IMR-90 (cell line): Measurements from ENCODE around the gene CYP2A13. TPM values are rescaled to one million over a fixed set of nuclear protein-coding genes. Genes with fewer than 3 reads are reported as not detected.
A peak's percentile ranks its signal among the peaks of the same experiment; 100 is the strongest.

ENCODE experiments used
- ATAC-seq: fragments of 200-7000 bp; cut with Tn5 transposase; 2 replicates; pipeline ENCODE4 v1.9.1; 2020; ENCODE audit warnings: low read depth, mild to moderate bottlenecking, moderate library complexity
- BruUV-seq: library from RNA; stranded (reverse); fragments of 400-500 nt; replicated peaks from 2 replicates; lab custom pipeline; 2021; lab: Mats Ljungman, UMichigan
- CTCF ChIA-PET: fragments of 300-600 bp; formaldehyde crosslinking; extraction: SDS; loops from one replicate; lab custom pipeline; 2021; ENCODE audit warnings: antibody characterized with exemption; lab: Yijun Ruan, JAX
- POLR2A ChIA-PET: fragments of 300-600 bp; sonication (Branson Sonifier 250); formaldehyde crosslinking; loops from one replicate; lab custom pipeline; 2022; ENCODE audit warnings: antibody characterized with exemption; ENCODE audit not compliant: unreplicated experiment; lab: Charles Lee
- DNase-seq: peaks from one replicate; pipeline ENCODE4 v3.0.0; 2013
- H2AFZ ChIP-seq: replicated peaks from 2 replicates; pipeline ENCODE3; 2013; ENCODE audit warnings: low read length, mild to moderate bottlenecking; ENCODE audit not compliant: poor library complexity
- H2AK5ac ChIP-seq: 2 replicates; pipeline ENCODE4 v1.6.1; 2013; ENCODE audit warnings: low read depth, low read length, inconsistent platforms
- H2AK9ac ChIP-seq: replicated peaks from 2 replicates; pipeline ENCODE3; 2013; ENCODE audit warnings: mild to moderate bottlenecking, low read depth, low read length, moderate library complexity; ENCODE audit not compliant: poor library complexity
- H2BK120ac ChIP-seq: 2 replicates; pipeline ENCODE4 v1.6.1; 2013; ENCODE audit warnings: low read depth, low read length, inconsistent platforms
- H2BK15ac ChIP-seq: 3 replicates; pipeline ENCODE4 v1.6.1; 2013; ENCODE audit warnings: low read depth, low read length, inconsistent platforms
- H2BK20ac ChIP-seq: 2 replicates; pipeline ENCODE4 v1.6.1; 2013; ENCODE audit warnings: low read depth, mild to moderate bottlenecking, inconsistent platforms, low read length, moderate library complexity
- H2BK5ac ChIP-seq: 2 replicates; pipeline ENCODE4 v1.6.1; 2013; ENCODE audit warnings: mild to moderate bottlenecking, low read depth, low read length, inconsistent platforms; ENCODE audit not compliant: poor library complexity, severe bottlenecking
- H3K14ac ChIP-seq: replicated peaks from 2 replicates; pipeline ENCODE4 v1.6.1; 2013; ENCODE audit warnings: low read depth, low read length, inconsistent platforms
- H3K18ac ChIP-seq: 2 replicates; pipeline ENCODE4 v1.6.1; 2013; ENCODE audit warnings: low read depth, low read length, control low read depth
- H3K23ac ChIP-seq: 2 replicates; pipeline ENCODE4 v1.6.1; 2013; ENCODE audit warnings: low read depth, low read length, inconsistent platforms
- H3K27ac ChIP-seq: 2 replicates; pipeline ENCODE4 v1.5.1; 2013; ENCODE audit warnings: mild to moderate bottlenecking, control low read depth, low read length; ENCODE audit not compliant: insufficient read depth
- H3K27me3 ChIP-seq: 2 replicates; pipeline ENCODE4 v1.6.1; 2013; ENCODE audit warnings: low read length; ENCODE audit not compliant: control insufficient read depth, insufficient read depth
- H3K36me3 ChIP-seq: 2 replicates; pipeline ENCODE4 v1.6.1; 2013; ENCODE audit warnings: low read length, mixed read lengths; ENCODE audit not compliant: control insufficient read depth, insufficient read depth
- H3K4ac ChIP-seq: 2 replicates; pipeline ENCODE4 v1.6.1; 2013; ENCODE audit warnings: low read depth, low read length, inconsistent platforms
- H3K4me1 ChIP-seq: 2 replicates; pipeline ENCODE4 v1.6.1; 2013; ENCODE audit warnings: low read length, mixed read lengths; ENCODE audit not compliant: control insufficient read depth, insufficient read depth
- H3K4me2 ChIP-seq: 2 replicates; pipeline ENCODE4 v1.6.1; 2013; ENCODE audit warnings: low read depth, mild to moderate bottlenecking, control low read depth, low read length, moderate library complexity
- H3K4me3 ChIP-seq: 2 replicates; pipeline ENCODE4 v1.5.1; 2013; ENCODE audit warnings: low read depth, mild to moderate bottlenecking, control low read depth, low read length, moderate library complexity; ENCODE audit not compliant: insufficient read depth
- H3K56ac ChIP-seq: 2 replicates; pipeline ENCODE4 v1.6.1; 2013; ENCODE audit warnings: low read length, inconsistent platforms; ENCODE audit not compliant: insufficient read depth; ENCODE audit errors: extremely low read depth
- H3K79me1 ChIP-seq, 2 experiments: 2 replicates each; pipeline ENCODE4 v1.6.1; 2013; ENCODE audit warnings: low read length in 2 of 2, inconsistent platforms in 1 of 2, low read depth in 1 of 2
- H3K9ac ChIP-seq: 2 replicates; pipeline ENCODE4 v1.6.1; 2013; ENCODE audit warnings: low read depth, low read length, control low read depth
- H3K9me1 ChIP-seq: 2 replicates; pipeline ENCODE4 v1.6.1; 2013; ENCODE audit warnings: low read length, inconsistent platforms; ENCODE audit not compliant: insufficient read depth
- H3K9me3 ChIP-seq: 2 replicates; pipeline ENCODE4 v1.6.1; 2013; ENCODE audit warnings: low read length; ENCODE audit not compliant: control insufficient read depth, insufficient read depth
- H4K20me1 ChIP-seq: 2 replicates; pipeline ENCODE4 v1.6.1; 2013; ENCODE audit warnings: low read length, inconsistent platforms; ENCODE audit not compliant: insufficient read depth
- H4K5ac ChIP-seq: 2 replicates; pipeline ENCODE4 v1.6.1; 2013; ENCODE audit warnings: mild to moderate bottlenecking, low read depth, low read length, control low read depth
- H4K8ac ChIP-seq, 2 experiments: 2 replicates each; pipeline ENCODE4 v1.6.1; 2013; ENCODE audit warnings: low read depth in 2 of 2, low read length in 2 of 2, control low read depth in 1 of 2, inconsistent platforms in 1 of 2
- H4K91ac ChIP-seq: 2 replicates; pipeline ENCODE4 v1.6.1; 2013; ENCODE audit warnings: low read depth, low read length, inconsistent platforms; ENCODE audit not compliant: insufficient read depth
- BHLHE40 ChIP-seq: fragments of 150-350 bp; IDR thresholded peaks from 2 replicates; pipeline ENCODE4 v1.6.1; 2016; ENCODE audit warnings: mild to moderate bottlenecking, low read depth, low read length
- CEBPB ChIP-seq: IDR thresholded peaks from 2 replicates; pipeline ENCODE4 v1.6.1; 2012; ENCODE audit warnings: low read depth, low read length, improper control_type of control experiment
- CHD1 ChIP-seq: IDR thresholded peaks from 2 replicates; pipeline ENCODE4 v1.6.1; 2012; ENCODE audit warnings: low read depth, low read length, improper control_type of control experiment
- CTCF ChIP-seq: conservative IDR thresholded peaks from 2 replicates; pipeline ENCODE4 v1.5.1; 2012; ENCODE audit warnings: mild to moderate bottlenecking, low read depth, low read length, improper control_type of control experiment
- FOS ChIP-seq: fragments of 150-350 bp; IDR thresholded peaks from 2 replicates; pipeline ENCODE4 v1.6.1; 2016; ENCODE audit warnings: low read depth, low read length
- MAFK ChIP-seq: IDR thresholded peaks from 2 replicates; pipeline ENCODE4 v1.6.1; 2012; ENCODE audit warnings: low read depth, low read length, improper control_type of control experiment
- MAZ ChIP-seq: IDR thresholded peaks from 2 replicates; pipeline ENCODE4 v1.6.1; 2012; ENCODE audit warnings: low read depth, mild to moderate bottlenecking, low read length, improper control_type of control experiment, moderate library complexity, borderline replicate concordance
- MXI1 ChIP-seq: IDR thresholded peaks from 2 replicates; pipeline ENCODE4 v1.6.1; 2012; ENCODE audit warnings: low read depth, mild to moderate bottlenecking, low read length, moderate library complexity, borderline replicate concordance
- POLR2A ChIP-seq: IDR thresholded peaks from 2 replicates; pipeline ENCODE4 v1.6.1; 2012; ENCODE audit warnings: mild to moderate bottlenecking, low read depth, low read length
- RAD21 ChIP-seq: IDR thresholded peaks from 2 replicates; pipeline ENCODE4 v1.6.1; 2012; ENCODE audit warnings: low read length, improper control_type of control experiment
- RCOR1 ChIP-seq: IDR thresholded peaks from 2 replicates; pipeline ENCODE4 v1.6.1; 2012; ENCODE audit warnings: mild to moderate bottlenecking, low read length, improper control_type of control experiment; ENCODE audit not compliant: insufficient replicate concordance
- RFX5 ChIP-seq: IDR thresholded peaks from 2 replicates; pipeline ENCODE4 v1.8.0; 2012; ENCODE audit warnings: low read depth, mild to moderate bottlenecking, low read length, moderate library complexity
- SMC3 ChIP-seq: fragments of 150-350 bp; IDR thresholded peaks from 2 replicates; pipeline ENCODE4 v1.6.1; 2016; ENCODE audit warnings: low read depth, mild to moderate bottlenecking, antibody characterized with exemption, low read length, moderate library complexity
- WGBS, 2 experiments: methylation state at CpG; one replicate each; pipeline versions ENCODE4 v1.1.5 to v1.1.7; 2013; ENCODE audit warnings: missing lambda C conversion rate in 2 of 2; ENCODE audit not compliant: insufficient read length in 1 of 2; ENCODE audit errors: extremely low coverage in 2 of 2; 5-methylcytosine and 5-hydroxymethylcytosine counted together
- dilution Hi-C: fragments of 300-500 bp; cut with HindIII; formaldehyde crosslinking; loops from one replicate; pipeline ENCODE4 v1.14.3; 2018; ENCODE audit warnings: low sequenced_read_pairs; ENCODE audit not compliant: unreplicated experiment
- in situ Hi-C: fragments of 300-500 bp; cut with MboI; formaldehyde crosslinking; loops from 3 replicates; pipeline ENCODE4 v1.14.3; 2019; ENCODE audit warnings: low sequenced_read_pairs, inconsistent platforms, mixed read lengths
- intact Hi-C: fragments of 100-400 bp; cut with micrococcal nuclease; formaldehyde crosslinking; loops from 2 replicates; pipeline ENCODE4 v1.10.0; 2022
- polyA plus RNA-seq, 3 experiments: library from polyadenylated mRNA; depleted of rRNA; stranded (reverse); fragments of >200 nt; gene quantifications; 2 replicates each; pipeline ENCODE4 v1.2.3, GENCODE V29; 2012; ENCODE audit warnings: low replicate concordance in 1 of 3
- total RNA-seq: library from RNA; depleted of rRNA; stranded (reverse); fragments of >200 nt; gene quantifications from 2 replicates; pipeline ENCODE4 v1.2.3, GENCODE V29; 2012
- TF ChIP-seq, protein P1 (sequence below): fragments of 150-350 bp; IDR thresholded peaks from 2 replicates; pipeline ENCODE4 v1.6.1; 2016; ENCODE audit warnings: low read depth, mild to moderate bottlenecking, low read length, moderate library complexity, borderline replicate concordance
- TF ChIP-seq, protein P2 (sequence below): fragments of 150-350 bp; IDR thresholded peaks from 2 replicates; pipeline ENCODE4 v1.6.1; 2017; ENCODE audit warnings: mild to moderate bottlenecking, antibody characterized with exemption, low read length, low read depth

CYP2A13 gene
- total and polyA plus RNA-seq, 2 of the 4 experiments (the other 2 are of a cell fraction): not detected

DNA sequence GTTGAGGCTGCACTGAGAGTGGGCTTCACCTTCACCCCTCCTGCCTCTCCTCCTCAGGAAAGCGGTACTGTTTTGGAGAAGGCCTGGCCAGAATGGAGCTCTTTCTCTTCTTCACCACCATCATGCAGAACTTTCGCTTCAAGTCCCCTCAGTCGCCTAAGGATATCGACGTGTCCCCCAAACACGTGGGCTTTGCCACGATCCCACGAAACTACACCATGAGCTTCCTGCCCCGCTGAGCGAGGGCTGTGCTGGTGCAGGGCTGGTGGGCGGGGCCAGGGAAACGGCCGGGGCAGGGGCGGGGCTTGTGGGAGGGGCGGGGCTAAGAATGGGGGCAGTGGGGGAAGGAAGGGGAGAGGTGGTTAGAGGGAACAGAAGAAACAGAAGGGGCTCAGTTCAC, 7.5 kb downstream of the CYP2A13 start:
- TF ChIP-seq CTCF (no peak), MAZ (no peak), POLR2A (no peak), SMC3 (no peak), RCOR1 (no peak), CHD1 (no peak), RAD21 (no peak), MAFK (no peak), BHLHE40 (no peak), RFX5 (no peak), MXI1 (no peak), CEBPB (no peak), FOS (no peak)
- TF ChIP-seq, protein P1, sequence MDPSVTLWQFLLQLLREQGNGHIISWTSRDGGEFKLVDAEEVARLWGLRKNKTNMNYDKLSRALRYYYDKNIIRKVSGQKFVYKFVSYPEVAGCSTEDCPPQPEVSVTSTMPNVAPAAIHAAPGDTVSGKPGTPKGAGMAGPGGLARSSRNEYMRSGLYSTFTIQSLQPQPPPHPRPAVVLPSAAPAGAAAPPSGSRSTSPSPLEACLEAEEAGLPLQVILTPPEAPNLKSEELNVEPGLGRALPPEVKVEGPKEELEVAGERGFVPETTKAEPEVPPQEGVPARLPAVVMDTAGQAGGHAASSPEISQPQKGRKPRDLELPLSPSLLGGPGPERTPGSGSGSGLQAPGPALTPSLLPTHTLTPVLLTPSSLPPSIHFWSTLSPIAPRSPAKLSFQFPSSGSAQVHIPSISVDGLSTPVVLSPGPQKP: no peak
- TF ChIP-seq, protein P2, sequence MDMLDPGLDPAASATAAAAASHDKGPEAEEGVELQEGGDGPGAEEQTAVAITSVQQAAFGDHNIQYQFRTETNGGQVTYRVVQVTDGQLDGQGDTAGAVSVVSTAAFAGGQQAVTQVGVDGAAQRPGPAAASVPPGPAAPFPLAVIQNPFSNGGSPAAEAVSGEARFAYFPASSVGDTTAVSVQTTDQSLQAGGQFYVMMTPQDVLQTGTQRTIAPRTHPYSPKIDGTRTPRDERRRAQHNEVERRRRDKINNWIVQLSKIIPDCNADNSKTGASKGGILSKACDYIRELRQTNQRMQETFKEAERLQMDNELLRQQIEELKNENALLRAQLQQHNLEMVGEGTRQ: no peak
- DNase-seq (no peak), ATAC-seq (no peak)
- H3K27me3 ChIP-seq: peaks cover 5% of the 10 kb centered on the region; the same call in 1 of the 2 replicates
- H2BK5ac ChIP-seq: no peak overlapping the region
- H4K8ac ChIP-seq: no peak overlapping the region
- in situ Hi-C loops: no loop called here
- H3K14ac ChIP-seq: no peak overlapping the region
- no peak overlapping the region for H3K27ac ChIP-seq
- no peak overlapping the region for H3K56ac ChIP-seq
- H3K79me1 ChIP-seq: no peaks in the 10 kb centered on the region
- no peak overlapping the region for H3K18ac ChIP-seq
- H3K4me2 ChIP-seq: no peak overlapping the region
- H3K4ac ChIP-seq: no peak overlapping the region
- H3K23ac ChIP-seq: no peak overlapping the region
- no peaks in the 10 kb centered on the region for H3K9me3 ChIP-seq
- BruUV-seq: no TSS peak
- intact Hi-C loops: no loop called here
- peak overlapping the region; percentile 23 for H2AFZ ChIP-seq
- no peaks in the 10 kb centered on the region for H4K20me1 ChIP-seq
- no peak overlapping the region for H4K5ac ChIP-seq
- H3K4me1 ChIP-seq: no peaks in the 10 kb centered on the region
- H2BK20ac ChIP-seq: no peak overlapping the region
- no peaks in the 10 kb centered on the region for H3K36me3 ChIP-seq
- no peaks in the 10 kb centered on the region for H3K9me1 ChIP-seq
- no peak overlapping the region for H2AK9ac ChIP-seq
- H3K9ac ChIP-seq: no peak overlapping the region
- dilution Hi-C loops: no loop called here
- ChIA-PET POLR2A (no interaction called here), CTCF (no interaction called here)
- H2BK120ac ChIP-seq: no peak overlapping the region
- H4K91ac ChIP-seq: no peak overlapping the region
- no peak overlapping the region for H2AK5ac ChIP-seq
- H3K4me3 ChIP-seq: no peak overlapping the region
- WGBS, 2 experiments: no CpG with 5 or more reads among the region's 15 CpGs
- H2BK15ac ChIP-seq: no peak overlapping the region
